GM12874 (cell line): ENCODE measurements around the gene SRC.

Experiments used
- CTCF ChIP-seq: IDR thresholded peaks from 2 replicates; pipeline ENCODE4 v1.5.1; 2011; ENCODE audit warnings: low read depth, mild to moderate bottlenecking, control low read depth, low read length, moderate library complexity; ENCODE audit not compliant: insufficient read depth

The SRC gene

GRCh38 chr20:37345339-37346235 lies at the start of gene SRC:
SRC (plus strand) TSS chr20:37346140; CDS start chr20:37384154, 38,014 bp downstream.
- no peak for TF ChIP-seq CTCF

- no peak for TF ChIP-seq CTCF
Observed at GRCh38 chr20:37296371-37296770, 49.6 kb upstream of the SRC start.

- no peak for TF ChIP-seq CTCF
Observed at GRCh38 chr20:37297066-37297736, 48.7 kb upstream of the SRC start.

- TF ChIP-seq CTCF, result no peak
Observed at GRCh38 chr20:37298190-37298939, 47.6 kb upstream of the SRC start.

GRCh38 chr20:37299718-37300528 lies 46.0 kb upstream of the SRC start:
- no peak for TF ChIP-seq CTCF

GRCh38 chr20:37301120-37301519 lies 44.8 kb upstream of the SRC start:
- no peak for TF ChIP-seq CTCF
